Measurements from ENCODE around the gene CRELD2.

CRELD2 gene

DNA sequence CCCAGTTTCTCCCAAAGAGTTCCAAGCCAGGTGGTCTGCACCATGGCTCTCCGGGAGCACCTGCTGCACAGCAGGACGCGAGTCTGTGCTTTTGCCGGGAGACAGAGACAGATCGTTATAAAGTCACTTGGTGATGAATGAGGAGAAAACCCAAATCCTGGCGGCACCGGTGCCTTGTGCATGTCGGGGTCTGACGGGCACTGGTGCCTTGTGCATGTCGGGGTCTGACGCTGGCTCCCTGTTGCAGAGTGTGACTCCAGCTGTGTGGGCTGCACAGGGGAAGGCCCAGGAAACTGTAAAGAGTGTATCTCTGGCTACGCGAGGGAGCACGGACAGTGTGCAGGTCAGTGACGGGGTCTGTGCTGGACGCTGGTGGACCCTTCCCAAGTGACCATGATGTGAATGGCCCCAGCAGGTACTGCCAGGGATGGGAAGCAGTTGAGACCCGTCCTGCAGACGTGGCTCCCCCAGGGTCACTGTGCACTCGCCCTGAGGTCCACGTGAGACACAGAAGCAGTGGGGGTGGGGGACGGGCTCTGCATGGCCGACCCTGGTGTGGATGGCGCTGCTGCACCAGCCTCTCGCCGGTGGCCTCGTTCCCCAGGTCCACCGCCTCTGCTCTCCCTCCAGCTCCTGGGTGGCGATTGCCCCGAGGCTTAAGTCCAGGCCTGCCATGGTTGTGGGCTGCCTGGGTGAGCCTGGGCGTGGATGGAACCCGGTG is 5.8 kb downstream of the CRELD2 start:
- Histone ChIP-seq H2AFZ (ENCODE audit: low read depth, low read length) (no peak overlapping the region), H3K4me1 (ENCODE audit: insufficient read depth, low read length) (peaks cover 16% of the 10 kb centered on the region), H3K36me3 (ENCODE audit: insufficient read depth, low read length) (peaks cover 13% of the 10 kb centered on the region), H3K27me3 (ENCODE audit: insufficient read depth, low read length, poor library complexity) (no peaks in the 10 kb centered on the region), H3K9ac (ENCODE audit: low read depth, low read length) (no peak overlapping the region), H3K79me2 (ENCODE audit: insufficient read depth, low read length) (no peaks in the 10 kb centered on the region), H3K4me3 (ENCODE audit: low read depth in 1 of 2, low read length in 2 of 2) (no peak overlapping the region), H3K9me3 (ENCODE audit: insufficient read depth, low read length, severe bottlenecking) (no peaks in the 10 kb centered on the region), H3K4me2 (ENCODE audit: insufficient read depth, low read length) (no peak overlapping the region), H4K20me1 (ENCODE audit: insufficient read depth, low read length) (no peaks in the 10 kb centered on the region; the same call in none of the 2 replicates), H3K27ac (ENCODE audit: low read length) (no peak overlapping the region)
- DNase-seq (no peak), ATAC-seq (ENCODE audit: insufficient read depth, low read depth) (no peak)
- TF ChIP-seq CTCF (IDR thresholded peaks at IDR 0.05; ENCODE audit: borderline replicate concordance, extremely low read depth, low read length, poor library complexity, severe bottlenecking) (no peak), EZH2 (IDR thresholded peaks at IDR 0.05; ENCODE audit: borderline replicate concordance, low read depth, low read length, severe bottlenecking) (no peak)

DNA sequence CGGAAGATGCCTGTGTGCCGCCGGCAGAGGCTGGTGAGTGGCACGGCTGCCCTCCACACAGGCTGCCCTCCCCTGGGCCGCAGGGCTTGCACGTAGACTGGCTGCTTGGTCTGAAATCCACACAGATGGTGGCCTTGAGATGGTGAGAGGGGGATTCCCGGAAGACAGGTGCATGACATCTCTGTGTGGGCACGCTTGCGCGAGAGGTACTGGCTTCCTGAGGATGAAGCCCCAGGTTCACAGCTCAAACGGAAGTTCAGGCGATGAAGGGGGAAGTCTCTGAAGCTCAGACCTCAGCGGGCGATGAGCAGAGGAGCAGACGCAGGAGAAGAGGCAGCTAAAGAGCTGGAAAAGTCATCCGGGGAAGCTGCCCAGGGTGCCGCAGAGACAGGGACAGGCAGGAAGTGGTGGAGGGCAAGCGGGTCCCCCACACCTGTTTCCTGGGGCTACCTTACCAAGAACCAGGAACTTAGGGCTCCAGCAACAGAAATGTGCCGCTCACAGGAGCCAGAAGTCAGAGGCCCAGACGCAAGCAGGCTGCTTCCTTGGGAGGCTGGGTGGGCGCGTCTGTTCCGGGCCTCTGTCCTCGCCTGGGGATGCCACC is 7.2 kb downstream of the CRELD2 start:
- TF ChIP-seq EZH2 (IDR thresholded peaks at IDR 0.05; ENCODE audit: borderline replicate concordance, low read depth, low read length, severe bottlenecking) (no peak), CTCF (IDR thresholded peaks at IDR 0.05; ENCODE audit: borderline replicate concordance, extremely low read depth, low read length, poor library complexity, severe bottlenecking) (no peak)
- ATAC-seq (ENCODE audit: insufficient read depth, low read depth) (peak; percentile 66), DNase-seq (peak; percentile 67)
- H3K4me3 ChIP-seq (ENCODE audit: low read depth in 1 of 2, low read length in 2 of 2), result no peak overlapping the region
- H3K9me3 ChIP-seq (ENCODE audit: insufficient read depth, low read length, severe bottlenecking), result no peaks in the 10 kb centered on the region
- H4K20me1 ChIP-seq (ENCODE audit: insufficient read depth, low read length), result peaks cover 9% of the 10 kb centered on the region; the same call in 1 of the 2 replicates
- no peaks in the 10 kb centered on the region for H3K79me2 ChIP-seq (ENCODE audit: insufficient read depth, low read length)
- peak overlapping the region; percentile 42 for H3K27ac ChIP-seq (ENCODE audit: low read length)
- no peak overlapping the region for H2AFZ ChIP-seq (ENCODE audit: low read depth, low read length)
- H3K4me2 ChIP-seq (ENCODE audit: insufficient read depth, low read length), result 0 out of 2 replicates have a peak overlapping the region, but pooled peaks have one; percentile 28
- peaks cover 8% of the 10 kb centered on the region; the same call in 1 of the 2 replicates for H3K36me3 ChIP-seq (ENCODE audit: insufficient read depth, low read length)
- no peaks in the 10 kb centered on the region for H3K27me3 ChIP-seq (ENCODE audit: insufficient read depth, low read length, poor library complexity)
- H3K4me1 ChIP-seq (ENCODE audit: insufficient read depth, low read length), result peaks cover 19% of the 10 kb centered on the region
- no peak overlapping the region for H3K9ac ChIP-seq (ENCODE audit: low read depth, low read length)

GRCh38 chr22:49926916-49927315 is 8.5 kb downstream of the CRELD2 start:
- Histone ChIP-seq H3K79me2 (ENCODE audit: insufficient read depth, low read length) (no peaks in the 10 kb centered on the region), H3K9me3 (ENCODE audit: insufficient read depth, low read length, severe bottlenecking) (no peaks in the 10 kb centered on the region), H3K36me3 (ENCODE audit: insufficient read depth, low read length) (no peaks in the 10 kb centered on the region), H3K4me2 (ENCODE audit: insufficient read depth, low read length) (no peak overlapping the region), H2AFZ (ENCODE audit: low read depth, low read length) (no peak overlapping the region), H3K4me3 (ENCODE audit: low read depth in 1 of 2, low read length in 2 of 2) (no peak overlapping the region), H3K4me1 (ENCODE audit: insufficient read depth, low read length) (peaks cover 23% of the 10 kb centered on the region), H4K20me1 (ENCODE audit: insufficient read depth, low read length) (peaks cover 9% of the 10 kb centered on the region; the same call in 1 of the 2 replicates), H3K27me3 (ENCODE audit: insufficient read depth, low read length, poor library complexity) (no peaks in the 10 kb centered on the region), H3K9ac (ENCODE audit: low read depth, low read length) (no peak overlapping the region), H3K27ac (ENCODE audit: low read length) (no peak overlapping the region)
- ATAC-seq (ENCODE audit: insufficient read depth, low read depth), result no peak
- no peak for DNase-seq
- TF ChIP-seq EZH2 (IDR thresholded peaks at IDR 0.05; ENCODE audit: borderline replicate concordance, low read depth, low read length, severe bottlenecking), result no peak
- TF ChIP-seq CTCF (IDR thresholded peaks at IDR 0.05; ENCODE audit: borderline replicate concordance, extremely low read depth, low read length, poor library complexity, severe bottlenecking), result no peak
